Neural crest cell (in vitro differentiated cells): ENCODE data around the gene P2RY1. TPM values are rescaled to one million over a fixed set of nuclear protein-coding genes. Genes with fewer than 3 reads are reported as not detected.
"Not testable (repeated sequence)": the region's sequence is repeated elsewhere in the genome, so short reads cannot be mapped to it uniquely, and the experiment has no call there.

Source experiments
- DNase-seq: peaks from one replicate; pipeline ENCODE4 v3.0.0; 2021; ENCODE audit warnings: low read depth, mixed read lengths, low spot score
- H3K27ac Mint-ChIP-seq: one replicate; pipeline ENCODE4 v1.8.0; 2021; ENCODE audit warnings: mild to moderate bottlenecking, mixed read lengths; ENCODE audit not compliant: unreplicated experiment
- H3K27me3 Mint-ChIP-seq: 2 replicates; pipeline ENCODE4 v1.8.0; 2021; ENCODE audit warnings: low read depth, mild to moderate bottlenecking, mixed read lengths
- H3K36me3 Mint-ChIP-seq: 2 replicates; pipeline ENCODE4 v1.8.0; 2021; ENCODE audit warnings: low read depth, mild to moderate bottlenecking, mixed read lengths
- H3K4me1 Mint-ChIP-seq: 2 replicates; pipeline ENCODE4 v1.8.0; 2021; ENCODE audit warnings: mixed read lengths
- H3K4me3 Mint-ChIP-seq: one replicate; pipeline ENCODE4 v1.8.0; 2021; ENCODE audit warnings: mild to moderate bottlenecking, mixed read lengths
- H3K9me3 Mint-ChIP-seq: 2 replicates; pipeline ENCODE4 v1.8.0; 2021; ENCODE audit warnings: mixed read lengths
- total RNA-seq: library from RNA; stranded (reverse); gene quantifications from 2 replicates; pipeline ENCODE4 v1.2.1, GENCODE V29; 2021
- TF ChIP-seq, protein P1 (sequence below): fragments of 200-600 bp; sonication (generic); conservative IDR thresholded peaks from 2 replicates; pipeline ENCODE4 v1.5.0; 2021; ENCODE audit warnings: antibody characterized with exemption, mild to moderate bottlenecking

Gene P2RY1
- total RNA-seq, 1 donor from 2014 or later, result 9.0 TPM

GRCh38 chr3:152839511-152839910, 4.6 kb downstream of the P2RY1 start:
- Mint-ChIP-seq H3K27me3 (peaks cover 11% of the 10 kb centered on the region), H3K27ac (no peak overlapping the region), H3K36me3 (peaks cover 11% of the 10 kb centered on the region), H3K4me3 (peak overlapping the region; percentile 41), H3K9me3 (no peaks in the 10 kb centered on the region), H3K4me1 (peaks cover 42% of the 10 kb centered on the region)
- no peak for DNase-seq
- TF ChIP-seq, protein P1, sequence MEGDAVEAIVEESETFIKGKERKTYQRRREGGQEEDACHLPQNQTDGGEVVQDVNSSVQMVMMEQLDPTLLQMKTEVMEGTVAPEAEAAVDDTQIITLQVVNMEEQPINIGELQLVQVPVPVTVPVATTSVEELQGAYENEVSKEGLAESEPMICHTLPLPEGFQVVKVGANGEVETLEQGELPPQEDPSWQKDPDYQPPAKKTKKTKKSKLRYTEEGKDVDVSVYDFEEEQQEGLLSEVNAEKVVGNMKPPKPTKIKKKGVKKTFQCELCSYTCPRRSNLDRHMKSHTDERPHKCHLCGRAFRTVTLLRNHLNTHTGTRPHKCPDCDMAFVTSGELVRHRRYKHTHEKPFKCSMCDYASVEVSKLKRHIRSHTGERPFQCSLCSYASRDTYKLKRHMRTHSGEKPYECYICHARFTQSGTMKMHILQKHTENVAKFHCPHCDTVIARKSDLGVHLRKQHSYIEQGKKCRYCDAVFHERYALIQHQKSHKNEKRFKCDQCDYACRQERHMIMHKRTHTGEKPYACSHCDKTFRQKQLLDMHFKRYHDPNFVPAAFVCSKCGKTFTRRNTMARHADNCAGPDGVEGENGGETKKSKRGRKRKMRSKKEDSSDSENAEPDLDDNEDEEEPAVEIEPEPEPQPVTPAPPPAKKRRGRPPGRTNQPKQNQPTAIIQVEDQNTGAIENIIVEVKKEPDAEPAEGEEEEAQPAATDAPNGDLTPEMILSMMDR, result no peak

DNA sequence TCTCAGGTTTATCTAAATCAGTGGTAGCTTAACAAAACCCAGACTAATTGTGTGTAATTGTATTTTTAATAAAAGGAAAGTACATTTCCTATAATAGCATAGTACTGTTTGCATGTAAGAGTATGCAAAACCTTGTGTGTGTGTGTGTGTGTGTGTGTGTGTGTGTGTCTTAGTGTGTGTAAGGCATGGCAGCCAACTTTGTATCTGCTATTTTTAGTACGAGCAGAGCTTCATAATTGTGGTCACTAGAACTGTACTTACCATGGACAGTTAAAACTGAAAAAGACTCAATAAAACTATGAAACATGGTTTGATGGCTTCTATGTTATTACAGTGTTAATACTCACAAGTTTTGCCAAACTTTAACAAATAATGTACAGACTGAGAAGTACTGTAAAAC, 6.2 kb downstream of the P2RY1 start:
- Mint-ChIP-seq H3K9me3 (no peaks in the 10 kb centered on the region), H3K27ac (no peak overlapping the region)

GRCh38 chr3:152842413-152842812, 7.5 kb downstream of the P2RY1 start:
- DNase-seq, result no peak
- no peak overlapping the region for H3K27ac Mint-ChIP-seq
- no peak overlapping the region for H3K4me3 Mint-ChIP-seq
- H3K4me1 Mint-ChIP-seq, result peaks cover 23% of the 10 kb centered on the region
- TF ChIP-seq, protein P1, result no peak
- H3K27me3 Mint-ChIP-seq, result no peaks in the 10 kb centered on the region
- H3K9me3 Mint-ChIP-seq, result peaks cover 2% of the 10 kb centered on the region
- H3K36me3 Mint-ChIP-seq, result peaks cover 11% of the 10 kb centered on the region

More for the DNA sequence above, 6.2 kb downstream of the P2RY1 start:
- no peak for DNase-seq
- peaks cover 36% of the 10 kb centered on the region for H3K4me1 Mint-ChIP-seq
- H3K27me3 Mint-ChIP-seq, result peaks cover 4% of the 10 kb centered on the region
- H3K4me3 Mint-ChIP-seq, result no peak overlapping the region
- TF ChIP-seq, protein P1, result no peak
- H3K36me3 Mint-ChIP-seq, result peaks cover 11% of the 10 kb centered on the region

DNA sequence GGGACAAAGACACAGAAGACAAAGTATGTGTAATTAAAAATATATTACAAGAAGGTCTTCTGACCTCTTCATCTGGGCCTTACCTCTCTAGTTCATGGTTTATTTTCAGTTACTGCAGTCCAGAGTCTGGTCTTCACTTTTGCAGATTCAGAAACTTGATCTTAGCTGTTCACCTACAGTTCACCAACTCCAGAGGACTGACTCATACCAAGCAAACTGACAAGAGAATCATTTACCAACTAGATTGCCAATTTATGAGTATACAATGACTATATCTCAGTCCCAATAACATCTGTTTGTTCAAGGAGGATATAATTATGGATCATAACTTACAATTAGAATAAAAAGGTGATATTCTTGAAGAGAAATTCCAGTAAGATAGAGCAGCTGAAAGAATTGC, 9.0 kb downstream of the P2RY1 start:
- TF ChIP-seq, protein P1, result no peak
- H3K27ac Mint-ChIP-seq, result no peak overlapping the region
- no peak for DNase-seq
- peaks cover 8% of the 10 kb centered on the region for H3K9me3 Mint-ChIP-seq
- H3K4me1 Mint-ChIP-seq, result peaks cover 7% of the 10 kb centered on the region
- H3K36me3 Mint-ChIP-seq, result peaks cover 12% of the 10 kb centered on the region
- H3K27me3 Mint-ChIP-seq, result no peaks in the 10 kb centered on the region
- no peak overlapping the region for H3K4me3 Mint-ChIP-seq

- H3K27ac Mint-ChIP-seq, H3K4me1 Mint-ChIP-seq, H3K27me3 Mint-ChIP-seq, H3K4me3 Mint-ChIP-seq, H3K36me3 Mint-ChIP-seq, DNase-seq: not testable (repeated sequence)
- H3K9me3 Mint-ChIP-seq, result peaks cover 17% of the 10 kb centered on the region
Observed at GRCh38 chr3:152846572-152847202, 11.8 kb downstream of the P2RY1 start.

DNA sequence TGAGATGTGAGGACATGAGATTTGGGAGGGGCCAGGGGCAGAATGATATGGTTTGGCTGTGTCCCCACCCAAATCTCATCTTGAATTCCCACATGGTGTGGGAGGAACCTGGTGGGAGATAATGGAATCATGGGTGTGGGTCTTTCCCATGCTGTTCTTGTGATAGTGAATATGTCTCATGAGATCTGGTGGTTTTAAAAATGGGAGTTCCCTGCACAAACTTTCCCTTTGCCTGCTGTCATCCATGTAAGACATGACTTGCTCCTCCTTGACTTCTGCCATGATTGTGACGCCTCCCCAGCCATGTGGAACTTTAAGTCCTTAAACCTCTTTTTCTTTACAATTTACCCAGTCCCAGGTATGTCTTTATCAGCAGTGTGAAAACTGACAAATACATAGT, 12.7 kb downstream of the P2RY1 start:
- not testable (repeated sequence) for H3K36me3 Mint-ChIP-seq, H3K27ac Mint-ChIP-seq, DNase-seq, H3K4me3 Mint-ChIP-seq, H3K27me3 Mint-ChIP-seq, H3K4me1 Mint-ChIP-seq
- H3K9me3 Mint-ChIP-seq, result peaks cover 20% of the 10 kb centered on the region
